Activated gamma-delta T cell (primary cell): ENCODE results near the gene SLC9A2.

Experiments
- DNase-seq: peaks from one replicate; lab custom pipeline; 2025; lab: John Stamatoyannopoulos, UW
- total RNA-seq, 2 donors: gene quantifications; one replicate each; lab custom pipeline; 2026; lab: John Stamatoyannopoulos, UW

SLC9A2 gene, protein sequence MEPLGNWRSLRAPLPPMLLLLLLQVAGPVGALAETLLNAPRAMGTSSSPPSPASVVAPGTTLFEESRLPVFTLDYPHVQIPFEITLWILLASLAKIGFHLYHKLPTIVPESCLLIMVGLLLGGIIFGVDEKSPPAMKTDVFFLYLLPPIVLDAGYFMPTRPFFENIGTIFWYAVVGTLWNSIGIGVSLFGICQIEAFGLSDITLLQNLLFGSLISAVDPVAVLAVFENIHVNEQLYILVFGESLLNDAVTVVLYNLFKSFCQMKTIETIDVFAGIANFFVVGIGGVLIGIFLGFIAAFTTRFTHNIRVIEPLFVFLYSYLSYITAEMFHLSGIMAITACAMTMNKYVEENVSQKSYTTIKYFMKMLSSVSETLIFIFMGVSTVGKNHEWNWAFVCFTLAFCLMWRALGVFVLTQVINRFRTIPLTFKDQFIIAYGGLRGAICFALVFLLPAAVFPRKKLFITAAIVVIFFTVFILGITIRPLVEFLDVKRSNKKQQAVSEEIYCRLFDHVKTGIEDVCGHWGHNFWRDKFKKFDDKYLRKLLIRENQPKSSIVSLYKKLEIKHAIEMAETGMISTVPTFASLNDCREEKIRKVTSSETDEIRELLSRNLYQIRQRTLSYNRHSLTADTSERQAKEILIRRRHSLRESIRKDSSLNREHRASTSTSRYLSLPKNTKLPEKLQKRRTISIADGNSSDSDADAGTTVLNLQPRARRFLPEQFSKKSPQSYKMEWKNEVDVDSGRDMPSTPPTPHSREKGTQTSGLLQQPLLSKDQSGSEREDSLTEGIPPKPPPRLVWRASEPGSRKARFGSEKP
- total RNA-seq, result 0 to 0.22 reads per million in 2 donors

GRCh38 chr2:102619414-102620319 lies at the start of gene SLC9A2:
TSS of gene SLC9A2 (plus strand) at chr2:102619553. CDS start at chr2:102619849, 296 bp downstream.
- peak; percentile 10 for DNase-seq

GRCh38 chr2:102575888-102576287 lies 43.5 kb upstream of the SLC9A2 start:
- no peak for DNase-seq

DNA sequence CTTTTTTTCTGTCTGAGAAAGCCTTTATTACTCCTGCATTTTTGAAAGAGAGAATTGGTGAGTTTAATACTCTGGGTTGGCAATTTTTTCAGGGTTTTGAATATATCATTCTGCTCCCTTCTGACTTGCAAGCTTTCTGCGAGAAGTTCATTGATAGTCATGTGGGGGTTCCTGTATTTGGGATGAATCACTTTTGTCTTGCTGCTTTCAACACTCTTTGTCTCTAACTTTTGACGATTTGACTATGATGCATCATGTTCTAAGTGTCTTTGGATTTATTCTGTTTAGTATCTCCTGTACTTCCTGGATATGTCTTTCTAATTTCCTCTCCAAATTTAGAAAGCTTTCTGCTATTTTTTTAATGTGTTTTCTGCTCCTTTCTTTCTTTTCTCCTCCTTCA lies 41.0 kb upstream of the SLC9A2 start:
- no peak for DNase-seq

GRCh38 chr2:102581911-102582310 lies 37.4 kb upstream of the SLC9A2 start:
- no peak for DNase-seq

DNA sequence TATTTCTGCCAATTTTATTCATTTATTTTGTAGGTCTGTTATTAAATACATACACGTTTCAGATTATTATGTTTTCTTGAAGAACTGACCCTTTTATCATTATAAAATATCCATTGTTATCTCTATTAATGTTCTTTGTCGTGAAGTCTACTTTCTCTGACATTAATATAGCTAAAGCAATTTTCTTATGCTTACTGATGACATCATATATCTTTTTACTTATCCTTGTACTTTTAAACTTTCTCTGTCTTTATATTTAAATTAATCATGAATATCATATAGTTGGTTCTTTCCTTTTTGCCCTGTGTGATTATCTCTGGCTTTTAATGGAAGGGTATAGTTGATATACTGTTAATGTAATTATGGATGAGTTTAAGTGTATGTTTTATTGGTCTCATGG lies 36.5 kb upstream of the SLC9A2 start:
- DNase-seq, result no peak

DNA sequence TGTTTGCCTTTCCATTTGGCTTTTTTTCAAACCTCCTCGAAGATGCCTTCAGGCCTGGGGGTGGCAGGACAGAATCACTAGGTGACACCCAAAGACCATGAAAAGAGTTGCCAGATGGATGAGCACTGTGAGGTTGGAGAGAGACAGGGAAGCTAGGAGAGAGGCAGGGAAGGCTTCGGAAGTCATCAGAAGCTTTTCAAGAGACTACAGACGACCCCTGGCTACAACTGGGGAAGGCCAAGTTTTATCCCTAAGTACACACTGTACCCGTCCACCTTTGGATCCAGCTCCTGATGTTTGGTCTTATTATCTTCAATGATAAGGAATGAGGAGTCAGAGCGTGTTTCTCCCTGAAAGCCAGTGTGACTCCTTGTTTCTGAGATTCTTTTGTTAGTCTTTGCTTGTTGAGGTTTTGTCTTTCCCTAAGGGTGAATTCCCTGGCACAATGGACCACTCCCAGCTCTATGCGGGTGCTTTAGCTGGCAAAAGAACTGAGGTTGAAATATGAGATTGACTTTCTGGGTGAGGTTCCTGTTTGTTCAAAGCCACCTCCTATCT lies 33.4 kb upstream of the SLC9A2 start:
- DNase-seq, result no peak

DNA sequence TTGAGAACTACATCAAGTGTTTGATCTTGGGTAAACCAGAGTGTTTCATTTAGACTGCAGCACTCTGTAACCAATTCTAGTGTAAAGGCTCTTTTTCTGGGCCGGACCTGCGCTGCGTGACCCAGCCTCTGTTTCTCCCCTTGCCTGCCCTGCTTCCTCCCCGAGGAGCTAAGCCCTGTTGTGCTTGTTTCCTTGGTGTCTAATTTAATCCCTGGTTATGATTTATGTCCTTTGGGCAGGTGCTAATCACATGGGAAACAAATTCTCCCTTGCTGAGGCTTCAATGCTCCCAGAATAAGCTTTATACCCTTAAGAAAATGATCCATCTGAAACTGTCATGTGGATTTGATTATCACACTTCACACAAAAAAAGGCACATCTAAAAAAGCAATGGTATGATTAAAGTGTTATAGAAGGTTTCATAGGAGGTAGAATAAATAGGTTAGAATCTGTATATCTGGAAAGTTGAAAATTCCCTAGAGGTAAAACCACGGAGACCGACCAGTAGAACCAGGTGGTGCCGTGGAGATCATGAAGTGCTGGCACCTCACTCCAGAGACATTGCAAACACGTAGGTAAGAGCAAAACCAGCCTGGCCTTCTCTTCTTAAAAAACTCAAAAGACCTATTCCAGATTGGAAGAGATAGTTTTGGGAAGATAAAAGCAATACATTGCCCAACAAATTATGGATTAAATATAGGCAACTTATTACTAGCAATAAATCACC lies 31.0 kb upstream of the SLC9A2 start:
- DNase-seq, result no peak

DNA sequence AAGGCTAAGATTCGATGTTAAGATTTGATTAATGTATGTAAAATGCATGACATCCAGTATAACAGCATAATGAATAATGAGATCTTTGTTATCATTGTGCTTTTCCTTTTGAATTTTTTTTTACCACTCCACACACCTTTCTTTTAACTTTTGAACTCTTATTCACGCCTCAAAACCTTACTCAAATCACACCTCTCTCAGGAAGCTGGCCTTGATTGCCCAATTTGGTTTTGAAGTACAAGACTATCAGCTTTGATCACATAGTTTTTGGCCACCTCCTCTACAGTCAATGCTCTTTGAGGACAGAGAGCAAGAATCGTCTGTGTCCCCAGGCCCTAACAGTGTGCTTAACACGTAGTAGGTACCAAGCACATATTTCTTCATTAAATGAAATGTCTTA lies 29.9 kb upstream of the SLC9A2 start:
- DNase-seq, result no peak

DNA sequence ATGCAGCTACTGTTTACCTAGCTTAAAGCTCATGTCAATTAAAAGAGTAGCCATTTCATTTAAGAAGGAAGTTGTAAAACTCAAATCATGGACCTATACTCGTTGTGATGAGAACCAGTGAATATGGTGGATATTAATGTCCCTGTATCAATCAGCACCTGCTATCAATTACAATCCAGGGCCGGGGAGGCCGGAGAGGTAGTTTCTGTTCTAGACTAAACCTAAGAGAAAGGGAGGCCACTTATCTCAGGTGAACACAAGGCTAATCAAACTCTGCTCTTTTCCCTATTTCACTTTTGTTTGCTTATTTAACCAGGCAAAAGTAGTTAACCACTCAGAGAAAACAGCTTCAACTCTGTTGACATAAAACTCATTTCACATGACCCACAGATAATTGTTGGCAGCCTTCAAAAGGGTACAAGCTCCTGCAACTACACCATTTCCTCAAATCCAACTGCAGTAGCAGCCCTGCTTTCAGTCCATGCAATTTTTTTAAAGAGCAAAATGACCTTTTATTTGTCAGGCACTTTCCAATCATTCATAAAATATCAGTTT lies 27.8 kb upstream of the SLC9A2 start:
- no peak for DNase-seq

GRCh38 chr2:102592601-102593000 lies 26.8 kb upstream of the SLC9A2 start:
- DNase-seq, result no peak

- DNase-seq, result no peak
Observed at GRCh38 chr2:102593516-102593915, 25.8 kb upstream of the SLC9A2 start.

DNA sequence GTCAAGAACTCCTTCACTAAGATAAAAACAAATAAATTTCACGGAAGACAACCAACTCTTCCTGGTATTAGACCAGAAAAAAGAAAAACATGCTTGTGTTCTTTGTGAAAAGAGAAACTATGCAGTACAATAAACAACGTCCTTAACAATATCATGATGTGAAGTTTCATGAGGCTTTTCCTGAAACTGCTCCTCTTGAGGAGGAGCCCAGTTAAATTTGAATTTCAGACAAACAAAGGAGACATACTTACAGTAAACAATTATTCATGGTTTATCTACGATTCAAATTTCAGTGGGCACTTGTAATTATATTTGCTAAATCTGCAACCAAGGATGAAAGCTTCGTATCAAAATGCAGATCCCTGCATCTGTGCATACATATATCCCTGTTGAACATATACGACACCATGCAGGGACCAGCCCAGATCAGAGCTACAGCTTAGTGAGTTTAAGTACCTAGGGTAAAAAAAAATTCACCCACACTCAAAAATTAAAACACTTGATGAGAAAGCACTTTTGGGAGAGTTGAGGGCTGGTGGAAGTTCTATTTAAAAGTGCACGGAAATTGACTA lies 24.8 kb upstream of the SLC9A2 start:
- no peak for DNase-seq

DNA sequence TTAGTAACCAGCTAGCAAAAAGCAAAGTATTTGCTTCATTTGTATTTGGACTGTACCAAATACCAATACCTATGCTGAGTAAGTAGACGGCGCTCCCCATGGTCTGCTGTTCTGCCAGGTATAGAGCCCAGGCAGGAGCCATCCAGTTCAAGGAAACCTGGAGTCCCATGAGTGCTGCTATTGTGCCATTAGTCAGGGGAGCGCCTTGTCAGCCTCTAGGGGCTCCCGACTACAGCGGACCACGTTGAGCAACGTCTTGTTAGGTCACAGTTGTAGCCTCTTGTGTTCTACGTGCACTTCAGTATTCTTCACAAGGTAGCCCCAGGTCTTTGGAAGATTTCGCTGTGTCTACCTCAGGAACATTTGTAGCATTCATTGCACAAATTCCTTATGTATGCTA lies 21.6 kb upstream of the SLC9A2 start:
- DNase-seq, result no peak

DNA sequence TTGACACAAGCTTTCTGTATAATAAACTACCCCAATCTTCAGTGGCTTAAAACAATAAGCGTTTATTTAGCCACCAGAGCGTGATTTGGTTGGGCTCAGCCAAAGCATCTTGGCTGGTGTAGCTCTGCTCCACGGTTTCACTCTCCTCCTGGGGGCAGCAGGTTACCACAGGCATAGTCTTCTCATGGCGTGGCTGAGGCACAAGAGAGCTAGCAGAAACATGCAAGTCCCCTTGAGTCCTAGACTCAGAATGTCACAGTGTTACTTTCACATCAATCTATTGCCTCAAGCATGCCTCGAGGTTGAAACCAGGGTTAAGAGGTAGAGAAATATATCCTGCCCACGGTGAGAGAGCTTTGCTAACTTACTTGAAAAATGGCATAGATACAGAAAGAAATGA lies 19.9 kb upstream of the SLC9A2 start:
- no peak for DNase-seq

- no peak for DNase-seq
Observed at GRCh38 chr2:102601730-102602129, 17.6 kb upstream of the SLC9A2 start.

- no peak for DNase-seq
Observed at GRCh38 chr2:102603904-102604303, 15.4 kb upstream of the SLC9A2 start.

- DNase-seq, result no peak
Observed at GRCh38 chr2:102604769-102605168, 14.6 kb upstream of the SLC9A2 start.

GRCh38 chr2:102606353-102606752 lies 13.0 kb upstream of the SLC9A2 start:
- DNase-seq, result no peak

- DNase-seq, result no peak
Observed at GRCh38 chr2:102615620-102616436, 3.5 kb upstream of the SLC9A2 start.
